Tibial nerve (tissue), 4 donors: ENCODE results near the gene PDIA6. TPM values are rescaled to one million over a fixed set of nuclear protein-coding genes. Genes with fewer than 3 reads are reported as not detected.

Source experiments
- DNase-seq, 2 donors: peaks; one replicate each; pipeline ENCODE4 v3.0.0-alpha.2; 2019; ENCODE audit warnings: low spot score in 2 of 2
- H3K27ac ChIP-seq, 4 donors: fragments of 200-600 bp; sonication (generic) in 3 of 4; one replicate each; pipeline ENCODE4 v1.5.1; 2017 to 2019; ENCODE audit warnings: mild to moderate bottlenecking in 1 of 4
- H3K27me3 ChIP-seq, 2 donors: fragments of 200-600 bp; sonication (generic) in 1 of 2; one replicate each; pipeline versions ENCODE4 v1.5.1 to v1.6.0; 2017 to 2019
- H3K36me3 ChIP-seq, 3 donors: fragments of 200-600 bp; sonication (generic); one replicate each; pipeline ENCODE4 v1.5.1; 2018 to 2019
- H3K4me1 ChIP-seq, 4 donors: fragments of 200-600 bp; sonication (generic) in 3 of 4; one replicate each; pipeline ENCODE4 v1.5.1; 2017 to 2019
- H3K4me3 ChIP-seq, 4 donors: fragments of 200-600 bp; sonication (generic) in 3 of 4; one replicate each; pipeline ENCODE4 v1.5.1; 2017 to 2019; ENCODE audit warnings: mild to moderate bottlenecking in 1 of 4, moderate library complexity in 1 of 4
- H3K9me3 ChIP-seq, 4 donors: fragments of 200-600 bp; sonication (generic) in 3 of 4; one replicate each; pipeline ENCODE4 v1.5.1; 2017 to 2019
- EP300 ChIP-seq, 2 donors: sonication (generic); formaldehyde crosslinking; IDR thresholded peaks; one replicate each; pipeline ENCODE4 v1.6.1; 2017; ENCODE audit warnings: antibody characterized with exemption in 2 of 2, mild to moderate bottlenecking in 1 of 2
- POLR2A ChIP-seq, 2 donors: fragments of 450-650 bp; IDR thresholded peaks; one replicate each; pipeline ENCODE4 v1.6.1; 2017; ENCODE audit warnings: antibody characterized with exemption in 2 of 2, mild to moderate bottlenecking in 2 of 2, moderate library complexity in 2 of 2
- WGBS, 2 donors: methylation state at CpG; one replicate each; pipeline ENCODE4 v1.1.5; 2018; 5-methylcytosine and 5-hydroxymethylcytosine counted together
- total RNA-seq, 4 donors: library from RNA; depleted of rRNA; stranded (reverse); fragments of >200 nt; gene quantifications; one replicate each; pipeline ENCODE4 v1.1.0, GENCODE V29; 2016
- TF ChIP-seq, protein P1 (sequence below), 5 experiments: fragments of 200-600 bp in 3 of 5; fragments of 450-650 bp in 2 of 5; sonication (generic) in 3 of 5; IDR thresholded peaks; one replicate each; pipeline ENCODE4 v1.5.1; 2016 to 2019; ENCODE audit warnings: antibody characterized with exemption in 5 of 5, mild to moderate bottlenecking in 3 of 5, moderate library complexity in 2 of 5

The PDIA6 gene
- total RNA-seq, 4 donors from 2014 or later: 61.4 to 84.3 (median 76.2) TPM

DNA sequence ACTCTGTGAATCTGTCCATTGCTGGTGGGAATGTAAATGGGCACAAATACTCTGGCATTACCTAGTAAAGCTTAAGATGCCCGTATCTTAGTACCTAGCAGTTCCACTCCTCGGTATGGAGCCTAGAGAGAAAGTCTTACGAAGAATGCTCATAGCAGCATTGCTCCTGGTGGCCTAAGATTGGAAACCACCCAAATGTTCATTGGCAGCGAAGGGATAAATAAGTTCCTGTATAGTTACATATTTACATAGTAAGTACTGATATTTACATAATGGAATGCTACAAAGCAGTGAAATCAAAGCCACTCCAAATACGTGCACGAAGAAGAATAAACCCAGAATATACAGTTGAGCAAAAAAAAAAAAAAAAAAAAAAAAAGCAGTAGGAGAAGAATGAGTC is 46.7 kb upstream of the PDIA6 start:
- Histone ChIP-seq H3K27me3 (no peaks in the 10 kb centered on the region), H3K9me3 (no peaks in the 10 kb centered on the region), H3K27ac (no peak overlapping the region), H3K36me3 (no peaks in the 10 kb centered on the region), H3K4me1 (no peaks in the 10 kb centered on the region), H3K4me3 (no peak overlapping the region)
- WGBS, 2 donors: 81 to 87% methylated on average over 6 of the region's 6 CpGs
- TF ChIP-seq EP300 (IDR thresholded peaks at IDR 0.05): no peak
- TF ChIP-seq, protein P1, sequence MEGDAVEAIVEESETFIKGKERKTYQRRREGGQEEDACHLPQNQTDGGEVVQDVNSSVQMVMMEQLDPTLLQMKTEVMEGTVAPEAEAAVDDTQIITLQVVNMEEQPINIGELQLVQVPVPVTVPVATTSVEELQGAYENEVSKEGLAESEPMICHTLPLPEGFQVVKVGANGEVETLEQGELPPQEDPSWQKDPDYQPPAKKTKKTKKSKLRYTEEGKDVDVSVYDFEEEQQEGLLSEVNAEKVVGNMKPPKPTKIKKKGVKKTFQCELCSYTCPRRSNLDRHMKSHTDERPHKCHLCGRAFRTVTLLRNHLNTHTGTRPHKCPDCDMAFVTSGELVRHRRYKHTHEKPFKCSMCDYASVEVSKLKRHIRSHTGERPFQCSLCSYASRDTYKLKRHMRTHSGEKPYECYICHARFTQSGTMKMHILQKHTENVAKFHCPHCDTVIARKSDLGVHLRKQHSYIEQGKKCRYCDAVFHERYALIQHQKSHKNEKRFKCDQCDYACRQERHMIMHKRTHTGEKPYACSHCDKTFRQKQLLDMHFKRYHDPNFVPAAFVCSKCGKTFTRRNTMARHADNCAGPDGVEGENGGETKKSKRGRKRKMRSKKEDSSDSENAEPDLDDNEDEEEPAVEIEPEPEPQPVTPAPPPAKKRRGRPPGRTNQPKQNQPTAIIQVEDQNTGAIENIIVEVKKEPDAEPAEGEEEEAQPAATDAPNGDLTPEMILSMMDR (IDR thresholded peaks at IDR 0.05): no peak
- no peak for TF ChIP-seq POLR2A (IDR thresholded peaks at IDR 0.05)
- DNase-seq: no peak

DNA sequence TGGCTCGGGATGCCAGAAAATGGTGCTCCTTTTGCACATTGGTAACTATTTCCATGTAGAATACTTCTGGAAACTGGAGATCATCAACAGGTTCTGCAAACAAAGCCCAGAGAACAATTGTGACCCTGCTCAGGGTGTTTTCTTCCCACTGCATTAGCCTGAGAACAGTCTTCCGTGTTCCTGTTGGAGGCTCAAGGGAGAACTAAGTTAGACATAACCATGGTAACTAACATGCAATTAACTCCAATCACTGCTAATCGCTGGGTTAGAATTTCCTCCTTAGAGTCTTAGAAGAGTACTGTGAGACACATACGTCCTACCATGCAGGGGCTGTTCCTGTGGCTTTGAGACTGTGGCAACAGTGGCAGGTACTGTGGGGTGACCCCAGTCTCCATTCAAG is 36.0 kb upstream of the PDIA6 start:
- H3K4me3 ChIP-seq: no peak overlapping the region
- no peaks in the 10 kb centered on the region for H3K27me3 ChIP-seq
- DNase-seq: no peak
- no peaks in the 10 kb centered on the region for H3K9me3 ChIP-seq
- TF ChIP-seq POLR2A (IDR thresholded peaks at IDR 0.05) (no peak), EP300 (IDR thresholded peaks at IDR 0.05) (no peak)
- TF ChIP-seq, protein P1 (IDR thresholded peaks at IDR 0.05): no peak
- 84 to 89% methylated on average over 4 of the region's 4 CpGs for WGBS, 2 donors
- no peak overlapping the region for H3K27ac ChIP-seq
- no peaks in the 10 kb centered on the region for H3K36me3 ChIP-seq
- H3K4me1 ChIP-seq: no peaks in the 10 kb centered on the region

DNA sequence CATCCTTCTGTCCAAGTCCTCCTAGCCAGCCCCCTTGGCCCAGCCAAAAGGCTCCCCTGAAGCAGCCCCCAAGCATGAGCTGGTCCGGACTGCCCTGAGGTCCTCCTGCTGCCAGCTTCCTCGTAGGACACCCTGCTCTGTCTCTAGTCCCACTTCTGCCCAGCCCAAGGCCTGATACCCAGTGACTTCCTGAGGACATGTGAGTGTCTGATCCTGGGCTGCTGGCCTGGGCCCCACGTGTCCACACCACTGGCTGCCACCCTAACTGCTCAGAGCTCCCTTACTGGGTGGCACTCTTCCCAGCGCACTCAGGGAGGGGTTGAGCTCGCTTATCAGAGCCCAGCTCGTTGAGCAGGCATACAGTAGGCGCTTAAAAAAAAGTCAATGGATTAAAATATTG is 34.4 kb upstream of the PDIA6 start:
- 76 to 84% methylated on average over 7 of the region's 7 CpGs for WGBS, 2 donors
- DNase-seq: no peak
- H3K27ac ChIP-seq: no peak overlapping the region

DNA sequence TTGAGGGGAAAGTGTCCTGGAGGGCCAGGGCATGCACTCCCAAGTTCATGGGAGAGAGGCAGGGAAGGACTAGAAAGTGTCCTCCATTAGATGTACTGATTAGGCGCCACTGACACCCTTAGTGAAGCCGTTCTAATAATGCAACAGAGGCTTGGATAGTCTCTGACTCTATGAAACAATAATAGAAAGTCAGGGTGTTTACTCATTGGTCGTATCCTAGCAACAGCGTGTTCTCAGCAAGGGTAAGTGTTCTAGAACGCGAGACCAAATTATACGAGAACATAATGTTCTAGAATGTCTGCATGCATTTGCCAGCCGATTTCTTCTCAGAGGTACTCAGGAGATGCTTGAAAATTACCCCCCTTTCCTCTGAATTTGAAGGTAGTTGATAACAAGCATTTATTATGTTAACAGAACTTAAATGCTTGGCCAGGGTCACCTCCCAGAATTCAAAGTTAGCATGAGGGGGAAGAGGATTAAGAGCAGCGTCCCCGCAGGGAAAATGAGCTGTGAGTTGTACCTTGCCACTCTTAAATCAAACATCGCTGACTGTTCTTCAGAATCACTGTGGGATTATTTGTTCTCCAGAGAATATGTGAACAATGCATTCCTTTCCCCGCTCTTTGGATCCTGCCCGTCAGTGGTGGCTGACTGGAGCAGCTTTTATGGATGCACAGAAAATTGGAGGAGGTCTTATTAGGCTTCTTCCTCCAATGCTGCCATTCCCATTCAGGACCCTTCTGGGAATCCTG is 33.7 kb upstream of the PDIA6 start:
- TF ChIP-seq POLR2A (IDR thresholded peaks at IDR 0.05): no peak
- TF ChIP-seq, protein P1 (IDR thresholded peaks at IDR 0.05): no peak
- no peak for TF ChIP-seq EP300 (IDR thresholded peaks at IDR 0.05)
- peaks cover 0 to 14% (median 0%) of the 10 kb centered on the region in 4 donors for H3K9me3 ChIP-seq
- no peak for DNase-seq
- H3K27ac ChIP-seq: no peak overlapping the region
- whole genome bisulfite sequencing, 2 donors: 69 to 74% methylated on average over 13 of the region's 13 CpGs
- no peaks in the 10 kb centered on the region for H3K36me3 ChIP-seq
- H3K27me3 ChIP-seq: no peaks in the 10 kb centered on the region
- no peaks in the 10 kb centered on the region for H3K4me1 ChIP-seq
- H3K4me3 ChIP-seq: no peak overlapping the region

More for the DNA sequence above, 34.4 kb upstream of the PDIA6 start:
- Histone ChIP-seq H3K4me1 (no peaks in the 10 kb centered on the region), H3K36me3 (no peaks in the 10 kb centered on the region), H3K9me3 (peaks cover 0 to 6% (median 0%) of the 10 kb centered on the region in 4 donors), H3K4me3 (no peak overlapping the region), H3K27me3 (no peaks in the 10 kb centered on the region)
- TF ChIP-seq POLR2A (IDR thresholded peaks at IDR 0.05) (no peak), EP300 (IDR thresholded peaks at IDR 0.05) (no peak)
- TF ChIP-seq, protein P1 (IDR thresholded peaks at IDR 0.05): no peak

DNA sequence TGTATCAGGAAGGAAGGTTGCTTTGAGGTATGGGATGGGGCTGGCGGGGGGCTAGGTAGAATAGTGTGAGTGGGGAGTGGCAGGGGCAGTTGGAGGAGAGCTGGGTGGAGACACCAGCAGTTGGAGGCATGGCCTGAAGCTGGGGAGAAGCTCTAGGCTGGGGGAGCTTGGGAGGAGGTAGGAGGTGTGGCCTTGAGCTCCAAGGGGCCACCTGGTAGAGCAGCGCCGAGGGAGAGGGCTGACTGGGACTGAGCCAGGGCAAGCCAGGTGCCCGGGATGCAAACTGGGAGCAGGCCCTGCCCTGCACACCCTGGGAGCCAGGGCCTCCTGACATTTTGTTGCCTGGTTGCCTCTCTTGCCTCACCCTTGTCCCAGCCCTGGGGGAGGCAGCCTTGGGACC is 33.1 kb upstream of the PDIA6 start:
- no peaks in the 10 kb centered on the region for H3K27me3 ChIP-seq
- no peaks in the 10 kb centered on the region for H3K4me1 ChIP-seq
- TF ChIP-seq, protein P1 (IDR thresholded peaks at IDR 0.05): no peak
- no peak for TF ChIP-seq EP300 (IDR thresholded peaks at IDR 0.05)
- TF ChIP-seq POLR2A (IDR thresholded peaks at IDR 0.05): no peak
- no peak for DNase-seq
- H3K9me3 ChIP-seq: peaks cover 0 to 20% (median 0%) of the 10 kb centered on the region in 4 donors
- H3K4me3 ChIP-seq: no peak overlapping the region
- no peaks in the 10 kb centered on the region for H3K36me3 ChIP-seq
- H3K27ac ChIP-seq: no peak overlapping the region
- WGBS, 2 donors: 56 to 69% methylated on average over 4 of the region's 4 CpGs
